ENCODE results near the gene GLI1. TPM values are rescaled to one million over a fixed set of nuclear protein-coding genes. Genes with fewer than 3 reads are reported as not detected.

The GLI1 gene
- total and polyA plus RNA-seq, 2 of the 13 experiments (the other 11 are each of a cell fraction or from before 2014, with no cell fraction given) = 0.09 to 0.20 TPM

DNA sequence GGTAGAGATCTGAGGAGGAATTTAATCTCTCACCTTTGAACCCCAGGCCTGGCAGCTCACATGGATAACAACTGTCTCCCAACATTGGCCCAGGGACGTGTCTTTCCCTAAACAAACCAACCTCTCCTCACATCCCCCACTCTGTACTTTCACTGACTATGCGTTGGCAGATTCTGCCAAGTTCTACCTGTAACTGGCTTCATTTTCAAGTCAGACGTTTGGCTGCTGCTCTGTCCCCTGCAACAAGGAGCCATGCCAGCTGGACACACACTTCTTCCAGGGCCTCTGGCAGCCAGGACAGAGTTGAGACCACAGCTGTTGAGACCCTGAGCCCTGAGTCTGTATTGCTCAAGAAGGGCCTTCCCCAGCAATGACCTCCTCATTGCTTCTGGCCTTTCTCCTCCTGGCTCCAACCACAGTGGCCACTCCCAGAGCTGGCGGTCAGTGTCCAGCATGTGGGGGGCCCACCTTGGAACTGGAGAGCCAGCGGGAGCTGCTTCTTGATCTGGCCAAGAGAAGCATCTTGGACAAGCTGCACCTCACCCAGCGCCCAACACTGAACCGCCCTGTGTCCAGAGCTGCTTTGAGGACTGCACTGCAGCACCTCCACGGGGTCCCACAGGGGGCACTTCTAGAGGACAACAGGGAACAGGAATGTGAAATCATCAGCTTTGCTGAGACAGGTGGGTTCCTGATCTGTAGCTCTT, 24.9 kb upstream of the GLI1 start, which contains the start of gene INHBC (continued):
- no peak for TF ChIP-seq RBM22 (optimal IDR thresholded peaks at IDR 0.05; ENCODE audit: low read length)
- TF ChIP-seq, protein P1, sequence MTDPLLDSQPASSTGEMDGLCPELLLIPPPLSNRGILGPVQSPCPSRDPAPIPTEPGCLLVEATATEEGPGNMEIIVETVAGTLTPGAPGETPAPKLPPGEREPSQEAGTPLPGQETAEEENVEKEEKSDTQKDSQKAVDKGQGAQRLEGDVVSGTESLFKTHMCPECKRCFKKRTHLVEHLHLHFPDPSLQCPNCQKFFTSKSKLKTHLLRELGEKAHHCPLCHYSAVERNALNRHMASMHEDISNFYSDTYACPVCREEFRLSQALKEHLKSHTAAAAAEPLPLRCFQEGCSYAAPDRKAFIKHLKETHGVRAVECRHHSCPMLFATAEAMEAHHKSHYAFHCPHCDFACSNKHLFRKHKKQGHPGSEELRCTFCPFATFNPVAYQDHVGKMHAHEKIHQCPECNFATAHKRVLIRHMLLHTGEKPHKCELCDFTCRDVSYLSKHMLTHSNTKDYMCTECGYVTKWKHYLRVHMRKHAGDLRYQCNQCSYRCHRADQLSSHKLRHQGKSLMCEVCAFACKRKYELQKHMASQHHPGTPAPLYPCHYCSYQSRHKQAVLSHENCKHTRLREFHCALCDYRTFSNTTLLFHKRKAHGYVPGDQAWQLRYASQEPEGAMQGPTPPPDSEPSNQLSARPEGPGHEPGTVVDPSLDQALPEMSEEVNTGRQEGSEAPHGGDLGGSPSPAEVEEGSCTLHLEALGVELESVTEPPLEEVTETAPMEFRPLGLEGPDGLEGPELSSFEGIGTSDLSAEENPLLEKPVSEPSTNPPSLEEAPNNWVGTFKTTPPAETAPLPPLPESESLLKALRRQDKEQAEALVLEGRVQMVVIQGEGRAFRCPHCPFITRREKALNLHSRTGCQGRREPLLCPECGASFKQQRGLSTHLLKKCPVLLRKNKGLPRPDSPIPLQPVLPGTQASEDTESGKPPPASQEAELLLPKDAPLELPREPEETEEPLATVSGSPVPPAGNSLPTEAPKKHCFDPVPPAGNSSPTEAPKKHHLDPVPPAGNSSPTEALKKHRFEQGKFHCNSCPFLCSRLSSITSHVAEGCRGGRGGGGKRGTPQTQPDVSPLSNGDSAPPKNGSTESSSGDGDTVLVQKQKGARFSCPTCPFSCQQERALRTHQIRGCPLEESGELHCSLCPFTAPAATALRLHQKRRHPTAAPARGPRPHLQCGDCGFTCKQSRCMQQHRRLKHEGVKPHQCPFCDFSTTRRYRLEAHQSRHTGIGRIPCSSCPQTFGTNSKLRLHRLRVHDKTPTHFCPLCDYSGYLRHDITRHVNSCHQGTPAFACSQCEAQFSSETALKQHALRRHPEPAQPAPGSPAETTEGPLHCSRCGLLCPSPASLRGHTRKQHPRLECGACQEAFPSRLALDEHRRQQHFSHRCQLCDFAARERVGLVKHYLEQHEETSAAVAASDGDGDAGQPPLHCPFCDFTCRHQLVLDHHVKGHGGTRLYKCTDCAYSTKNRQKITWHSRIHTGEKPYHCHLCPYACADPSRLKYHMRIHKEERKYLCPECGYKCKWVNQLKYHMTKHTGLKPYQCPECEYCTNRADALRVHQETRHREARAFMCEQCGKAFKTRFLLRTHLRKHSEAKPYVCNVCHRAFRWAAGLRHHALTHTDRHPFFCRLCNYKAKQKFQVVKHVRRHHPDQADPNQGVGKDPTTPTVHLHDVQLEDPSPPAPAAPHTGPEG (CRISPR knock-in tag; IDR thresholded peaks at IDR 0.05) = no peak
- TF ChIP-seq, protein P2, sequence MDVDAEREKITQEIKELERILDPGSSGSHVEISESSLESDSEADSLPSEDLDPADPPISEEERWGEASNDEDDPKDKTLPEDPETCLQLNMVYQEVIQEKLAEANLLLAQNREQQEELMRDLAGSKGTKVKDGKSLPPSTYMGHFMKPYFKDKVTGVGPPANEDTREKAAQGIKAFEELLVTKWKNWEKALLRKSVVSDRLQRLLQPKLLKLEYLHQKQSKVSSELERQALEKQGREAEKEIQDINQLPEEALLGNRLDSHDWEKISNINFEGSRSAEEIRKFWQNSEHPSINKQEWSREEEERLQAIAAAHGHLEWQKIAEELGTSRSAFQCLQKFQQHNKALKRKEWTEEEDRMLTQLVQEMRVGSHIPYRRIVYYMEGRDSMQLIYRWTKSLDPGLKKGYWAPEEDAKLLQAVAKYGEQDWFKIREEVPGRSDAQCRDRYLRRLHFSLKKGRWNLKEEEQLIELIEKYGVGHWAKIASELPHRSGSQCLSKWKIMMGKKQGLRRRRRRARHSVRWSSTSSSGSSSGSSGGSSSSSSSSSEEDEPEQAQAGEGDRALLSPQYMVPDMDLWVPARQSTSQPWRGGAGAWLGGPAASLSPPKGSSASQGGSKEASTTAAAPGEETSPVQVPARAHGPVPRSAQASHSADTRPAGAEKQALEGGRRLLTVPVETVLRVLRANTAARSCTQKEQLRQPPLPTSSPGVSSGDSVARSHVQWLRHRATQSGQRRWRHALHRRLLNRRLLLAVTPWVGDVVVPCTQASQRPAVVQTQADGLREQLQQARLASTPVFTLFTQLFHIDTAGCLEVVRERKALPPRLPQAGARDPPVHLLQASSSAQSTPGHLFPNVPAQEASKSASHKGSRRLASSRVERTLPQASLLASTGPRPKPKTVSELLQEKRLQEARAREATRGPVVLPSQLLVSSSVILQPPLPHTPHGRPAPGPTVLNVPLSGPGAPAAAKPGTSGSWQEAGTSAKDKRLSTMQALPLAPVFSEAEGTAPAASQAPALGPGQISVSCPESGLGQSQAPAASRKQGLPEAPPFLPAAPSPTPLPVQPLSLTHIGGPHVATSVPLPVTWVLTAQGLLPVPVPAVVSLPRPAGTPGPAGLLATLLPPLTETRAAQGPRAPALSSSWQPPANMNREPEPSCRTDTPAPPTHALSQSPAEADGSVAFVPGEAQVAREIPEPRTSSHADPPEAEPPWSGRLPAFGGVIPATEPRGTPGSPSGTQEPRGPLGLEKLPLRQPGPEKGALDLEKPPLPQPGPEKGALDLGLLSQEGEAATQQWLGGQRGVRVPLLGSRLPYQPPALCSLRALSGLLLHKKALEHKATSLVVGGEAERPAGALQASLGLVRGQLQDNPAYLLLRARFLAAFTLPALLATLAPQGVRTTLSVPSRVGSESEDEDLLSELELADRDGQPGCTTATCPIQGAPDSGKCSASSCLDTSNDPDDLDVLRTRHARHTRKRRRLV (CRISPR knock-in tag; IDR thresholded peaks at IDR 0.05) = 0 out of 2 replicates have a peak, but pooled peaks have one; percentile 65
- TF ChIP-seq ZNF234 (CRISPR knock-in tag; conservative IDR thresholded peaks at IDR 0.05) = no peak
- 0 out of 2 replicates have a peak, but pooled peaks have one; percentile 68 for TF ChIP-seq HIVEP1 (CRISPR knock-in tag; IDR thresholded peaks at IDR 0.05)
- TF ChIP-seq HMG20A (CRISPR knock-in tag; IDR thresholded peaks at IDR 0.05; ENCODE audit: borderline replicate concordance) = no peak
- no peak for TF ChIP-seq MED13 (CRISPR knock-in tag; IDR thresholded peaks at IDR 0.05)
- TF ChIP-seq ZFP36L1 (CRISPR knock-in tag; IDR thresholded peaks at IDR 0.05) = no peak; the same call in 1 of the 2 replicates
- TF ChIP-seq TEAD2 (CRISPR knock-in tag; IDR thresholded peaks at IDR 0.05) = no peak
- TF ChIP-seq, protein P3, sequence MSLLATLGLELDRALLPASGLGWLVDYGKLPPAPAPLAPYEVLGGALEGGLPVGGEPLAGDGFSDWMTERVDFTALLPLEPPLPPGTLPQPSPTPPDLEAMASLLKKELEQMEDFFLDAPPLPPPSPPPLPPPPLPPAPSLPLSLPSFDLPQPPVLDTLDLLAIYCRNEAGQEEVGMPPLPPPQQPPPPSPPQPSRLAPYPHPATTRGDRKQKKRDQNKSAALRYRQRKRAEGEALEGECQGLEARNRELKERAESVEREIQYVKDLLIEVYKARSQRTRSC (CRISPR knock-in tag; IDR thresholded peaks at IDR 0.05; ENCODE audit: low read depth) = no peak
- no peak for TF ChIP-seq ZNF546 (CRISPR knock-in tag; conservative IDR thresholded peaks at IDR 0.05)
- TF ChIP-seq SALL2 (CRISPR knock-in tag; IDR thresholded peaks at IDR 0.05) = no peak
- TF ChIP-seq CENPT (CRISPR knock-in tag; IDR thresholded peaks at IDR 0.05; ENCODE audit: low read depth) = no peak
- peak; percentile 59 for TF ChIP-seq ZFY (CRISPR knock-in tag; IDR thresholded peaks at IDR 0.05)
- TF ChIP-seq, protein P4, sequence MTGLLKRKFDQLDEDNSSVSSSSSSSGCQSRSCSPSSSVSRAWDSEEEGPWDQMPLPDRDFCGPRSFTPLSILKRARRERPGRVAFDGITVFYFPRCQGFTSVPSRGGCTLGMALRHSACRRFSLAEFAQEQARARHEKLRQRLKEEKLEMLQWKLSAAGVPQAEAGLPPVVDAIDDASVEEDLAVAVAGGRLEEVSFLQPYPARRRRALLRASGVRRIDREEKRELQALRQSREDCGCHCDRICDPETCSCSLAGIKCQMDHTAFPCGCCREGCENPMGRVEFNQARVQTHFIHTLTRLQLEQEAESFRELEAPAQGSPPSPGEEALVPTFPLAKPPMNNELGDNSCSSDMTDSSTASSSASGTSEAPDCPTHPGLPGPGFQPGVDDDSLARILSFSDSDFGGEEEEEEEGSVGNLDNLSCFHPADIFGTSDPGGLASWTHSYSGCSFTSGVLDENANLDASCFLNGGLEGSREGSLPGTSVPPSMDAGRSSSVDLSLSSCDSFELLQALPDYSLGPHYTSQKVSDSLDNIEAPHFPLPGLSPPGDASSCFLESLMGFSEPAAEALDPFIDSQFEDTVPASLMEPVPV (CRISPR knock-in tag; IDR thresholded peaks at IDR 0.05) = peak; percentile 55; the same call in 1 of the 2 replicates
- TF ChIP-seq ZNF383 (CRISPR knock-in tag; IDR thresholded peaks at IDR 0.05; ENCODE audit: borderline replicate concordance) = no peak; the same call in 1 of the 2 replicates

Data from HepG2 (cell line).